Stimulated activated CD8-positive, alpha-beta memory T cell treated with anti-CD3 and anti-CD28 coated beads, Interleukin-4, amount 100 ng/mL, for 1 hour (primary cell): ENCODE measurements around the gene STAB2.
A peak's percentile ranks its signal among the peaks of the same experiment; 100 is the strongest.

Experiments
- DNase-seq, 2 donors: peaks; one replicate each; pipeline ENCODE4 v3.0.0-alpha.2; 2020; ENCODE audit warnings: low read depth in 2 of 2, low spot score in 1 of 2

STAB2 gene

DNA sequence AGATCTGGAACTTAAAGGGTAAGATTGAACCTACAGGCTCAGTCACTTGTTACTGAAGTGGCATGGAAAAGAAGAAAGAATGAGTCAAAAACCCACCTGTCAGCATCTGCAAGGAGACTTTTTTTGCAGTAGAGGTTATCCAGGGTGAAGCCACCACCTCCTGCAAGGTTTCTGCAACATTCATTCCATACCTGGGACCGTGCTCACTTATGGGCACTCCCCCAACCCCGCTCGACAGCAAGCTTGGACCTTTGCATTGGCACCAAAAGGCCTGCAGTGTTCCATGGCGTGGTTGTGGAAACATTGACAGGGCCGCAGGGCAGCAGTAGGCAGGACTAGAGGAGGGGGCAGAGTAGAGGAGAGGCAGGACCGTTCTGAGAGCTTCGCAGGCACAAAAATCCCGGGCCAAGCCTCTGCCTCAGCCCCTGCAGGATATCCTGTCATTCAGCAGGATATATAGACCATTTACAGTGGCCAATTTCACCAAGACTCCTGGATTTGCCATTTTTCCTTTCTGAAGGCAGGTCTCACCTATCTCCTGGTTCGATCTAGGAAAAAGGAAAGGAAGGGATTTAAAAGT lies at the start of gene STAB2:
Gene STAB2, plus strand, starts transcription at position 483 of the 580 bp plus-strand sequence. CDS start 204 bp downstream, outside the sequence.
- no peak for DNase-seq

GRCh38 chr12:103538397-103538796 lies 48.7 kb upstream of the STAB2 start:
- no peak for DNase-seq

DNA sequence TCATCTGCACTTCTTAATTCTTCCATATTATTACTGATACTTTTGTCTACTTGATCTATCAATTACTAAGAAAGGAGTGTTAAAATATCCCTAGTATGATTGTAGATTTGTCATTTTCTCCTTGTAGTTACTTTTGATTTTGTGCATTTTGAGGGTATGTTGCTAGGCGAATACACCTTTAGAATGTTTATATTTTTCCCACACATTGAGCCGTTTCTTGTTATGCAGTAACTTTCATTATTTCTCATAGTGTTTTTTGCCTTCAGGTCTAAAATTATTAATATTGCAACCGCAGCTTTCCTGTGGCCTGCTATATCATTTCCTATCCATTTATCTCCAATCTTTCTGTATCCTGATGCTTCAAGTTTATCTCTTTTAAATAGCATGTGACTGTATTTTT lies 46.8 kb upstream of the STAB2 start:
- no peak for DNase-seq

- DNase-seq, result no peak
Observed at GRCh38 chr12:103542078-103542477, 45.0 kb upstream of the STAB2 start.

- DNase-seq, result no peak
Observed at GRCh38 chr12:103546959-103547358, 40.1 kb upstream of the STAB2 start.

DNA sequence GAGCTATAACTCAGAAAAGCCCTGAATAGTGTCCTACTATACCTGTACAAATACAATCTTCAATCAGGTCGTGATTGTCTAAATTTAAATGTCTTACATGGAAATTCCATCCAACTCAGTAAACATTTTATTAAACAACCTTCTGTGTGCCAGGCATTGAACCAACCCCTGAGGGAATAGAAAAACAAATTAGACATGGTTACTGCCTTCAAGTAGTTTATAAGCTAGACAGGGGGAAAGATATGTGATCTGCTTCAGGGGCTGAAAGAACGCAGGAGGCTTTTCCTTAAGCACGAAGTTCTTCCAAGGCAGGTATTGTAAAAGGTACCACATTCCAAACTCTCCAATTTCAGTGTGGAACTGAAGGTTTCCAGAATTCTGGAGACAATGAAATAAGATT lies 39.7 kb upstream of the STAB2 start:
- no peak for DNase-seq

DNA sequence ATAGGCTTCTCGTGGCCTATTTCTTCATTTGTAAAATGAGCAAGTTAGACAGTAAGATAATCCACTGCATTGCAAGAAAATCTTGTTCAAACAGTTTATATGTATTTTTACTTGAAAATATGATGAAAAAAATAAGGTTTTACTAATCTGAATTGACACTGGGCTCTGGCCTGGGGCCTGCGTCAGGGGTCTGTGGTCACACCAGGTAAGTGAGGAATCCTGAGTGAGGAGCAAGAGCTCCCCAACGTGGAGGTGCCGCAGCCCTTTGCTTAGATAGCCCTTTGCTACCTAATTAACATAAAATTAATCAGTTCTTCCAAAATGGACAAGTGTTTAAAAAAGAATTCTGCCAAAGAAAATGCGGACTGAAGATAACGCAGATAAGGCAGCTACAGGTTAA lies 39.1 kb upstream of the STAB2 start:
- DNase-seq, result no peak

DNA sequence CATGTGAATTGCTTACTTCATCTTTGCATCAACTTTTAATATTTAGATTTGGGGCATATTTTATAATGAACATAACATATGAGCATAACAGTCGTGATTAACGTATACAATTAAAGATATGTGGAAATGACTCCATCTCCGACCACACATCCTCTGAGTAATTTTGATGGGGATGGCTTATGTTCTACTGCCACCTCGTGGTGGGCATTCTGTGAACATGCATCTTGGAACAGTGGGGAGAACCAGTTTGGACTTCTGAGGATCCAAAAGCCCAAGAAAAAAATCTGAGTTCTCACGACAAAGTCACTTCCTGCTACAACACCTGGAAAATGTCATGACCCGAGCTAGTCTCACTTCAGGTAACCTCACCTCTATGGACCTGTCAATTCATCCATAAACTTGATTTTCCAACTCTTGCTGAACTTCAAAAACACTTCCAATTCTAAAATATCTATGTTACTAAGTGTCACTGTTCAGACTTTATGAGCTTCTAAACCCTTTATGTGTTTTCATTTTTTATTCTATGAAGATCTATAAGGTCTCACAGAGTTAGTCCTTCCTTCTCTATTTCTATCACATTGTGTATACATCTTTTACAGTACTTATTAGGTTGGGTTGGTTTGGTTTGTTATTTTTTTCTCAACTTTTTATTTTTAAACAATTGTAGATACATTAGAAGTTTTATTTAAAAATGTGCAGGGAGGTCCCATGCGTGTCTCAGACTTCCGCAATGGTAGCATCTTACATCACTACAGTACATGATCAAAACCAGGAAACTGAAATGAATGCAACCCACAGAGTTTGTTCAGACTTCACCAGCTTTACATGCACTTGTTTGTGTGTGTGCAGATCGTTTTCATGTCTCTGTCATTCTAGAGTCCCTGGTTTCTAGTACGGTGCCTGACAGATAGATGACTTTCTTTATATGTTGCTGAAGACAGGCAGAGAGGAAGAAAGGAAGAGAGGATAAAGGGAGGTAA lies 38.2 kb upstream of the STAB2 start:
- peak; percentile 21 to 43 for DNase-seq

GRCh38 chr12:103556890-103557627 lies 30.0 kb upstream of the STAB2 start:
- no peak for DNase-seq

GRCh38 chr12:103557628-103558010 lies 29.5 kb upstream of the STAB2 start:
- no peak for DNase-seq

DNA sequence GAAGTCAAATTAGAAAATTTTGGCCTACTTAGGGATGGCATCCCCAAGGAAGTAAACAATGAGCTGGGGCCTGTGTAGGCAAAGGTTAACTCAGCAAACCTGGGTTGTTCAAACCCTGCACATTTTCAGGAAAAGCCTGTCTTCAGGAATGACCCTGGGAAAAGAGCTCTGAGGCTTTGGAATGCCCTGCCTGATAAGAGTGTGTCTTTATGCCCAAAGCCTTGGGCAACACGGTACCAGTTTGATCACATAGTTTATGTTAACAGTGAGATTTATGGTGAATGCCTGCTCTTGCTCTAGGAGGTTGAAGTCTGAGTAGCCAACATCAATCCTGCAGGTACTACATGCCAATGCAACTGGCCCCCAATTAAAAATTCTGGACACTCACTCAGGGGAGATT lies 28.2 kb upstream of the STAB2 start:
- DNase-seq, result no peak

DNA sequence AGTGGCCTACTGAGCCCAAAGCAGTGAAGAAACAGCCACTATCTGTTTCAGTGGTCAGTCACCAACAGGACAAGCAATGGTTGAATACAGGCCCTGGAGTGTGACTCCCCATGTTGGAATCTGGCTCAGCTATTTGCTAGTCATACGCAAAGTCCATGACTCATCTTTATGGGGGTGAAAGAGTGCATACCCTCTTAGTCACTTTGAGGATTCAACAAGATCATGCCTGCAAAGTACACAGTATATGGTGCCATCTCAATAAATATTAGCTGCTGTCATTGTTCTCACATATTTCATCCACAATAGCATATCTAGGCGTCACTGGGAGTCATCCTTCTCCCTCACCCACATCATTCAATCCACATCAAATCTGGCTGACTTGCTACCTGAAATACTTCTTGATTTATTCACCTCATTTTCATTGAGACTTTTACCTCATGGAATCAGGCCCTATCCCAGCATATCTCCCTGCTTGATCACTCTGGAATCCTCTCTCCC lies 26.4 kb upstream of the STAB2 start:
- no peak for DNase-seq

DNA sequence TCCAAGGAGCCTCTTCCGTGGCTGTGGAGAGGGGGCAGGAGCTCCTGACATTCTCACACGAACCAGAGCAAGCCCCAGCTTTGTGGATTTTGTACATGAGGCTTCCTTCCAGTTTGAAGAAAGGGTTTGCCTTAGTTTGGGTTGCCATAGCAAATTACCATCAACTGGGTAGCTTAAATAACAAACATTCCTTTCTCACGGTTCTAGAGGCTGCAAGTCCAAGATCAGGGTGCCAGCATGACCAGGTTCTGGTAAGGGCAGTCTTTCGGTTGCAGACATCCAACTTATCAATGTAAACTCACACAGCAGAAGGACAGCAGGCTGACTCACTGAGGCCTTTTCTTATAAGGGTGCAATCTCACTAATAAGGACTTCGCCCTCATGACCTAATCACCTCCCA lies 25.9 kb upstream of the STAB2 start:
- no peak for DNase-seq

DNA sequence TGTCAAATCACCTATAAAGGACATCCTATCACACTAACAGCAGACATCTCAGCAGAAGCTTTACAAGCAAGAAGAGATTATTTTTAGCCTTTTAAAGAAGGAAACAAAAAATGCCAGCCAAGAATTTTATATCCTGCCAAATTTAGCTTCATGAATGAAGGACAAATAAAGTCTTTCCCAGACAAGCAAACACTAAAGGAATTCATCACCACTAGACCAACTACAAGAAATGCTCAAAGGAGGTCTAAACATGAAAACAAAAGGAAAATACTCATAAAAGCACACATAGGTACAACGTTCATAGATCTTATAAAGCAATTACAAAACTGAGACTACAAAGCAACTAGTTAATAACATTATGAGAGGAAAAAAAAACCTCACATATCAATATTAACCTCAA lies 20.7 kb upstream of the STAB2 start:
- DNase-seq, result no peak

- no peak for DNase-seq
Observed at GRCh38 chr12:103569278-103569677, 17.8 kb upstream of the STAB2 start.

DNA sequence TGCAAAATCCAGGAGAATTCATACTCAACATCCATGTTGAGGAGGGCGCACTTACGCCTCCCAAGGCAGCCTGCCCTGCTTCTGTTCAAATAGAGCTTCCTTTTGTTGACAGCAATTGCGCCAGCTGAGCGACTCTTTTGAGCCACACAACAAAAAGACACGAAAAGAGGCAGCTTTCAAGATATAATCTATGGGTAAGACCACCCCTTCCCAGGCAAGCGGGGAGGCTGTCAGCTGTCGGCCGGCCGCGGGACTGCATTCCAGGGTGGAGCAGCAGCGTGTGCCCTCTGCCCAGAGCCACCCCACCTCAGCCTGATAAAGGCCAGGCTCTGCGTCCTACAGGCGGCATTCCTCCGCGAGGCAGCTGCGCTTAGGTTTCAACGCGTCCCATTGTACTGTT lies 15.8 kb upstream of the STAB2 start:
- DNase-seq, result no peak

DNA sequence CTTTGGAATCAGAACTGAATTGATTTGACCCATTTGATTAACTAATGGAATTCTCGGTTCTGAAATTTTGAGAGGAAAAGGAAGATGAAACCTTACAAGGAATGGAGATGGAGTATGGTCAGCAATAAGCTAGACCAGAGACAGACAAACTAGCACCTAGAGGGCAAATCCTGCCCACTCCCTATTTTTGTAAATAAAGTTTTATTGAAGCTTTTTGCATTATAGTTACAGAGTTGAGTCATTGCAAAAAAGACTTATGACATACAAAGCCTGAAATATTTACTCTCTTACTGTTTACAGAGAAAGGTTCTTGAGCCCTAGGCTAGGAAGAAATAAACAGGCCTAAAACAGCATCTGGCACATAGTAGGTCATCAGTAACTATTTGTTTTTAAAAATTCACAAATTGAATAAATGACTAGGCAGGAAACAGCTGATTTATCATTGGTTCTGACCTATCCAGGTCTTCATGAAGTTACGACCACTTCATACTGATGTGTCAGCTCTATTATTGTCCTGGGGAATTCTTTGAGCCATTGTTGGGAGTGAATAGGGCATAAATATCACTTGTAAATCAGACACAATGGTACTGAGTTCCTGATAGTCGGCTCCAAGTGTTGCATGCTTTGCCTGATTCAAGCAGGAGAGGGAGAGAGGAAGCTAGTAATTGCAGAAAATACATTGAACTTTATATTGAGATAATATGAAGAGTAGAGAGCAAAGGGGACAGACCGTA lies 14.6 kb upstream of the STAB2 start:
- DNase-seq, result no peak

GRCh38 chr12:103573185-103573584 lies 13.9 kb upstream of the STAB2 start:
- DNase-seq, result no peak

DNA sequence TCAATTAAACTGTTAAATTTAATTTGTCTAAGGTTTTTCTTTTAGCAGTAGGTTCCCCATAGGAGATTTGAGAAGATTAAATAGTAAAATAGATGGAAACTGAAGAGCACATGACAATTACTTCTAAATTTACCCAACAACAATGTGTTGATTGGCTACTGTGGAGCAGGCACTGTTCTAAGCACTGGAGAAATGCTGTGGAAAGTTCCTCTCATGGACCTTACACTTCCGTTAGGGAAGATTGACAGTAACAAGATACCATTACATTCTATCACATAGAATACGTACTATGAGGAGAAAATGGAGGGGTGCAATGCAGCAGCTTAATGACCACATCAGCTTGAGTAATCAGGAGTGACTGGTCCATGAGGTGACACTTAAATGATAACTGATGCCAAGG lies 8.1 kb upstream of the STAB2 start:
- DNase-seq, result no peak

- no peak for DNase-seq
Observed at GRCh38 chr12:103580026-103580425, 7.0 kb upstream of the STAB2 start.

- DNase-seq, result no peak
Observed at GRCh38 chr12:103583008-103583407, 4.1 kb upstream of the STAB2 start.
